ENCODE measurements around the gene OR6A2.

Gene OR6A2

GRCh38 chr11:6755303-6755952 is 44.1 kb downstream of the OR6A2 start:
- peak; percentile 73 for DNase-seq

- peak; percentile 80 for DNase-seq
These were observed 52.3 kb downstream of the OR6A2 start for GRCh38 chr11:6747097-6747668.

- no peak for DNase-seq
These were observed 52.9 kb downstream of the OR6A2 start for GRCh38 chr11:6746626-6747025.

GRCh38 chr11:6746086-6746618 is 53.3 kb downstream of the OR6A2 start:
- DNase-seq: peak; percentile 46

- DNase-seq: peak; percentile 93
These were observed 53.9 kb downstream of the OR6A2 start for GRCh38 chr11:6745465-6746015.

GRCh38 chr11:6745018-6745417 is 54.5 kb downstream of the OR6A2 start:
- no peak for DNase-seq

GRCh38 chr11:6742260-6742659 is 57.2 kb downstream of the OR6A2 start:
- DNase-seq: no peak

Data from OCI-M1 (cell line).